GM12864 (cell line): ENCODE measurements around the gene ALDH3A1.

Source experiments
- DNase-seq: peaks from one replicate; pipeline ENCODE4 v3.0.0-alpha.2; 2011; ENCODE audit warnings: low read depth
- H3K4me3 ChIP-seq: 2 replicates; pipeline ENCODE4 v1.5.1; 2011; ENCODE audit warnings: mild to moderate bottlenecking, low read depth, low read length, control low read depth
- CTCF ChIP-seq: IDR thresholded peaks from 2 replicates; pipeline ENCODE4 v1.5.1; 2011; ENCODE audit warnings: low read depth, mild to moderate bottlenecking, moderate library complexity, low read length, control low read depth, inconsistent platforms; ENCODE audit errors: missing control alignments

Gene ALDH3A1

GRCh38 chr17:19705771-19706770, 42.0 kb downstream of the ALDH3A1 start:
- no peak for TF ChIP-seq CTCF
- no peak overlapping the region for H3K4me3 ChIP-seq

GRCh38 chr17:19705201-19705600, 42.9 kb downstream of the ALDH3A1 start:
- TF ChIP-seq CTCF: no peak
- no peak overlapping the region for H3K4me3 ChIP-seq
- DNase-seq: no peak

More at GRCh38 chr17:19705771-19706770, 42.0 kb downstream of the ALDH3A1 start:
- DNase-seq: no peak

GRCh38 chr17:19703828-19704613, 44.1 kb downstream of the ALDH3A1 start:
- TF ChIP-seq CTCF: no peak
- no peak for DNase-seq
- H3K4me3 ChIP-seq: no peak overlapping the region

- no peak for TF ChIP-seq CTCF
- H3K4me3 ChIP-seq: no peak overlapping the region
- DNase-seq: no peak
Observed at GRCh38 chr17:19703106-19703827, 44.8 kb downstream of the ALDH3A1 start.

- DNase-seq: no peak
- no peak overlapping the region for H3K4me3 ChIP-seq
- TF ChIP-seq CTCF: no peak
Observed at GRCh38 chr17:19702217-19702641, 45.9 kb downstream of the ALDH3A1 start.
